ENCODE data around the gene ECI2.

DNA sequence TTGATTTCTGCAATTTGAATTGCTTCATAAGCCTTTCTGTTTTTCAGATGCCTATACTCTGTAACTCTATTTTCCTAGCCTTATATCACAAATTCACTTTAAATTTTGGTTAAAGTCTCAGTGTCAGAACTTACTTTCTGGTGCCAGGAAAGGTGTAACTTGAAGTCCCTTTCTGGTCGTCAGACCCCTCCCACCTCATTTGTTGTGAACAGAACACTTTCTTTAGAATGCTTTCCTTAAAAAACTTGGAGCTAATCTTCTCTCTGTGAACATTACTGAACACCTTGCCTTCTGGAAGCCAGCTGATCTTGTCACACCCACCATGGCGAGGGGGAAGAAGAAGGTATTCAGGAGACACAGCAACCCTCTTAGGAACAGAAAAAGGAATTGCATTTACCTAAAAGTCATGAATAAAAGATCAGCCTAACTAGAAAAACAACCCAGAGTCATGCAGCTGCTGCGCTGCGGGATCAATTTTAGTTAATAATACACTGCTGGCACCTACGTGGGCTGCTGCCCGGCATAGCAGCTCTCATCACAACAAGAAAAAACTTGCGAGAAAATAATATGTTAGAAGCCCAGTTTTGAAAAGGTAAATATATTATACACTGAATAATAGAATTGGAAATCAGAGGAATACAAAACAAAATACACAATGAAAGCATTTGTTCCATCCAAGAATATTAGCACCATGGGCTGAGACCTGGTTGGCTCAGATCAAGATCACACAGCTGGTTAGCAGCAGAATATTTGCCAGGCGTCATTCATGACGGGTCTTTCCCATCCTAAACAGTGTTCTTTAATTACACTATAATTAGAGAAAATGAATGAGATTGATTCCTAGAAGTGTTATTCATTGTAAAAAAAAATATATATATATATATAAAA, 50.7 kb downstream of the ECI2 start:
- TF ChIP-seq, protein P1, sequence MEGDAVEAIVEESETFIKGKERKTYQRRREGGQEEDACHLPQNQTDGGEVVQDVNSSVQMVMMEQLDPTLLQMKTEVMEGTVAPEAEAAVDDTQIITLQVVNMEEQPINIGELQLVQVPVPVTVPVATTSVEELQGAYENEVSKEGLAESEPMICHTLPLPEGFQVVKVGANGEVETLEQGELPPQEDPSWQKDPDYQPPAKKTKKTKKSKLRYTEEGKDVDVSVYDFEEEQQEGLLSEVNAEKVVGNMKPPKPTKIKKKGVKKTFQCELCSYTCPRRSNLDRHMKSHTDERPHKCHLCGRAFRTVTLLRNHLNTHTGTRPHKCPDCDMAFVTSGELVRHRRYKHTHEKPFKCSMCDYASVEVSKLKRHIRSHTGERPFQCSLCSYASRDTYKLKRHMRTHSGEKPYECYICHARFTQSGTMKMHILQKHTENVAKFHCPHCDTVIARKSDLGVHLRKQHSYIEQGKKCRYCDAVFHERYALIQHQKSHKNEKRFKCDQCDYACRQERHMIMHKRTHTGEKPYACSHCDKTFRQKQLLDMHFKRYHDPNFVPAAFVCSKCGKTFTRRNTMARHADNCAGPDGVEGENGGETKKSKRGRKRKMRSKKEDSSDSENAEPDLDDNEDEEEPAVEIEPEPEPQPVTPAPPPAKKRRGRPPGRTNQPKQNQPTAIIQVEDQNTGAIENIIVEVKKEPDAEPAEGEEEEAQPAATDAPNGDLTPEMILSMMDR (IDR thresholded peaks at IDR 0.05 in 8 of 11, conservative IDR thresholded peaks at IDR 0.05 in 3 of 11): no peak
- TF ChIP-seq POLR2AphosphoS5 (IDR thresholded peaks at IDR 0.05): no peak
